NCI-H526 (cell line): ENCODE measurements around the gene METTL2B.
A peak's percentile ranks its signal among the peaks of the same experiment; 100 is the strongest.

ENCODE experiments used
- DNase-seq, 2 experiments: peaks; one replicate each; lab custom pipeline; 2025; lab: John Stamatoyannopoulos, UW

METTL2B gene, protein sequence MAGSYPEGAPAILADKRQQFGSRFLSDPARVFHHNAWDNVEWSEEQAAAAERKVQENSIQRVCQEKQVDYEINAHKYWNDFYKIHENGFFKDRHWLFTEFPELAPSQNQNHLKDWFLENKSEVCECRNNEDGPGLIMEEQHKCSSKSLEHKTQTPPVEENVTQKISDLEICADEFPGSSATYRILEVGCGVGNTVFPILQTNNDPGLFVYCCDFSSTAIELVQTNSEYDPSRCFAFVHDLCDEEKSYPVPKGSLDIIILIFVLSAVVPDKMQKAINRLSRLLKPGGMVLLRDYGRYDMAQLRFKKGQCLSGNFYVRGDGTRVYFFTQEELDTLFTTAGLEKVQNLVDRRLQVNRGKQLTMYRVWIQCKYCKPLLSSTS

DNA sequence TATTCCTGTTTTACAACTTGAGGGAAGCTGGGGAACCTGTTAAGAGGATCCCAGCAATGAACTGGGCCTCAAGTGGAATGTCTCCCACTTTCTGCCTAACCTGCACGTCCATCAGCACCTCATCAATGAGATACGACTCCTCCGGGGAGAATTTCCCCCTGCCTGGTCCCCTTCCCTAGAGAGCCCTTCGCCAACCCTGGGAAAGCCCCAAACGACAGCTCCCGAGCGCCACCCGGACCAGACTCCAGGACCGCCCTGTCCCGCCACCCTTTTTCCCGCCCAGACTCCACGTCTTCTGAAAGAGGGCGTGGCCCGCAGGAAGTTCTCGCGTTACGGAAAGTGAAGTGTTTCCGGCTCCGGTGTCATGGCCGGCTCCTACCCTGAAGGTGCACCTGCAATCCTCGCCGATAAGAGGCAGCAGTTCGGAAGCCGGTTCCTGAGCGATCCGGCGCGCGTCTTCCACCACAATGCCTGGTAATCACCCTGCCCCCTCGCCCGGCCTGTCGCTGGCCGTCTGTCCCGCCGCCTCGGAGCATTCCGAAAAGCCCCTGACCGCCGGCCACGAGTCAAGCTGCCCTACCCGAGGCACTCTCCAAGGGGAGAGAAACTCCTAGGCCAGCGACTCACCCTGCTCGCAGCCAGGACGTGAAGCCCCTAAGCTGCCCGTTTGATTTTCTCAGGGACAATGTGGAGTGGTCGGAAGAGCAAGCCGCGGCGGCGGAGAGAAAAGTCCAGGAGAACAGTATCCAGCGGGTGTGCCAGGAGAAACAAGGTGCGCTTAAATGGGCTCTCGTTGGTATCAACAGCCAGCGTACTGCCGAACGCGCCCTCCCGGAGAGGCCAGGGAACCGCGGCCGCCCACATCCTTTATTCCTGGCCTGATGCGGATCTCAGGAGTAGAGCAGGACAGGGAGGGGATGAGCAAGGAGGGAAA, at the start of gene METTL2B:
Gene METTL2B, plus strand, starts transcription at position 347 of the 934 bp plus-strand sequence. Its CDS starts 18 bp downstream, at position 365.
- peak; percentile 94 to 99 for DNase-seq

DNA sequence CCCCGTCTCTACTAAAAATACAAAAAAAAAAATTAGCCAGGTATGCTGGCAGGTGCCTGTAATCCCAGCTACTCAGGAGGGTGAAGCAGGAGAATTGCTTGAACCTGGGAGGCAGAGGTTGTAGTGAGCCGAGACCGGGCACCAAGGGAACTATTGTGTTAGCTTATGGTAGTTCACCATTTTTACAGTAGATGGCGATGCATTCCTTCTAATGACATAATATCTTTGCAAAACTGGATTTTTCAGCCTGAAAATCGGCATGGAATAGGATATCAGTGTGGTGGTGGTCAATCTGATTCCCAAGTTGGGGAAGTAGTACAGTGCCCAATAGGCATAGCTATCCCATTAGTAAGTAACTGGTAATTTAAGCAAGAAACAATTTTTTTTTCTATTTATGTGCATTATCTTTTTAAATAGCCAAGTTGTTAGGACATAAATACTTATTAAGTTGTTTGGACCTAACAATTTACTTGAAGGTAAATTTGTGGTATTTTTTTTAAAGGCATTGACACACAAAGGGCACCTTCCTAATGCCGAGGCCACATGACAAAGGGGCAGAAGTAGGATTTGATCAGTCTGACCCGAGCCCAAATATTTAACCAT, 49.2 kb upstream of the METTL2B start:
- peak; percentile 34 to 84 for DNase-seq

DNA sequence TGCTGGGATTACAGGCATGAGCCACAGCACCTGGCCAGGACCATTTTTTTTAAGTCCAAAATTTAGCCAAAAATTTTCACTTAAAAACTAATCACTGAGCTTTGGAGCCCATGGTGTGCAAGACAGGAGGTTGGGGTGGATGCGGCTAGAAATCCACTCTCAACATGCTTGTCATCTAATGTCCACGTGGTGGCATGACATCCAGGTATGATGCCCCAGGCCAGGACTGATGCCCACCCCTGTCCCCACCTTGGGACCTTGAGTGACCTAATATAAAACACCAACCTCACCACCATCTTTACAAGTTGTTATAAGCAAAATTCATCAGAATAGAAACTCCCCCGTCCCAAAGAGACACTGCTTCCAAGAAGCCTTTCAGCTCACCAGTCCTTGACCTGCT, 46.3 kb upstream of the METTL2B start:
- DNase-seq = no peak

DNA sequence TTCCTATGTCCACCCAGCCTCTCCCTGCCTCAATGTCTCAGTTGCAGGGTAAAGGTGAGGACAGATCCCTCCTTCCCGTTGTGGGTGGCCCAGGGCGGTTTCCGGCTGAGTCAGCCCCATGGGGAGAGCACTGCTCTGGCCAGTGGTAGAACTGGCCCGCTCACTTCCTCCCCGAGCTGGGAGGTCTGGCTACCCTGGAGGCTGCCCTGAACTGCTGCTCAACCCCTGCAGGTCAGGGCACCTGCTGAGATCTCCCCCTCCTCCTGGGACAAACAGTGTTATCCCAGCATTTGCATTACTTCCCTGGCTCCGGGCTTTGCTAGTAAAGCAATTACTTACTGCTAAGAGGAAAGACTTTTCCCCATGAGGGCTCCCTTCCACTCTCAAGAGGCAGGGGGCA, 45.3 kb upstream of the METTL2B start:
- peak; percentile 12 to 62 for DNase-seq

DNA sequence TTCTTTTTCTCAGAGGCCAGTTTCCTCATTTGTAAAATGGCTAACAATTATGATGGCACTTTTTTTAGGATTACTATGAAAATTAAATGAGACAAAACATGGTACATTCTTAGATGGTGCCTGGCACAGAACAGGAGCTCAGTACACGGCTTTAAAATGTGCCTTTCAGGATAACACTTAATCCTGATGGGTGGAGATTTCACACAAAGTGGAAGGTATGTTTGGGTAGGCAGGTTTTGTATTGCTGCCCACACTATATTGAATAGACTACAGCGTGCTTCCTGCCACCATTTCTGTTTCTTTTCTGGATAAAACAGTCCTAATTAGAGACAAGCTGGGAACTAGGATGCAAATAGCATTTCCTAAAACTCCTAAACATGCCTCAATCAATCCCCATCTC, 44.8 kb upstream of the METTL2B start:
- DNase-seq = no peak

DNA sequence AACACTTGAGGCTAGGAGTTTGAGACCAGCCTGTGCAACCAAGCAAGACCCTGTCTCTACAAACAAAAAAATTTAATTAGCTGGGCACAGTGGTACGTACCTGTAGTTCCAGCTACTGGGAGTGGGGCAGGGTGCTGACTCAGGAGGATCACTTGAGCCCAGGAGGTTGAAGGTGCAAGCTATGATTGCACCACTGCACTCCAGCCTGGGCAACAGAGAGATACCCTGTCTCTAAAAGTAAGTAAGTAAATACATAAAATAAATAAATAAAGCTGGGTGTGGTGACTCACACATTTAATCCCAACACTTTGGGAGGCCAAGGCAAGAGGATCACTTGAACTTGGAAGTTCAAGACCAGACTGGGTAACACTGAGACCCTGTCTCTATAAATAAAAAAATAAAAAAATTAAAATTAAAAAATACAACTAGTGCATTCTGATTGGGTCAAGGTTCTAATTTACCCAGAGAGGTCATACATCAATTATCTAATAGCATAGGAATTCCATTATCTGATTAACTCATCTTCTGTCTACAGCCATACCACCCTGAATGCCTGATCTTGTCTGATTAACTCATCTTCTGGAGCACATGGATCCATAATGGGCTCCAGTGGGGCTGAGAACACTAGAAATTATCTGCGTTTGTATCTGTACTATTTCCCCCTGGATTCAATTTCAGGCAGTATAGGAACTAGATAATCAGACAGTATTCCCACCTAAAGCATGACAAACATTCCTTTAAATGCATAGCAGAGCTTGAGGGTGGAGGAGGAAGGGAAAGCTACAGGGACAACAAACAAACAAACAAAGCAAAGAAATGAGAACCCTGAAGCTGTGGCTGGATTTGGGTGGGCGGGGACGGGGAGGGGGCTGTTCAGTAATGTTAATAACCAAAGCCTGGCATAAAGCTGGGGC, 41.9 kb upstream of the METTL2B start:
- no peak for DNase-seq

DNA sequence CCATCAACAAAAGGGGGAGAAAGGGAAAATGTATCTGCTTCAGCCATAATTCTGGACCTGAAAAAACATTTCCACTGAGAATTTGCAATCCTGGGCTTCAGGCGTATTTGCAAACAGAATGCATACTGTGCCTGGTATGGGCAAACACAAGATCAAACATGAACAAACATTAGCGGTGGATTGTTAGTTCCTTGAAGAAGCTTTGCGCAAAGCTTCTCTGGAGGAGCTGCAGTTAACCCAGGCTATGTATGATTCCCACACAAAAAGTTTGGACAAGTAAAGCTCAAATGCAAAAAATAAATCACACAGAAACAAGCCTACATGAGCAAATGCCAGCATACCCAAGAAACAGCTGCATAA, 41.2 kb upstream of the METTL2B start:
- DNase-seq = no peak

DNA sequence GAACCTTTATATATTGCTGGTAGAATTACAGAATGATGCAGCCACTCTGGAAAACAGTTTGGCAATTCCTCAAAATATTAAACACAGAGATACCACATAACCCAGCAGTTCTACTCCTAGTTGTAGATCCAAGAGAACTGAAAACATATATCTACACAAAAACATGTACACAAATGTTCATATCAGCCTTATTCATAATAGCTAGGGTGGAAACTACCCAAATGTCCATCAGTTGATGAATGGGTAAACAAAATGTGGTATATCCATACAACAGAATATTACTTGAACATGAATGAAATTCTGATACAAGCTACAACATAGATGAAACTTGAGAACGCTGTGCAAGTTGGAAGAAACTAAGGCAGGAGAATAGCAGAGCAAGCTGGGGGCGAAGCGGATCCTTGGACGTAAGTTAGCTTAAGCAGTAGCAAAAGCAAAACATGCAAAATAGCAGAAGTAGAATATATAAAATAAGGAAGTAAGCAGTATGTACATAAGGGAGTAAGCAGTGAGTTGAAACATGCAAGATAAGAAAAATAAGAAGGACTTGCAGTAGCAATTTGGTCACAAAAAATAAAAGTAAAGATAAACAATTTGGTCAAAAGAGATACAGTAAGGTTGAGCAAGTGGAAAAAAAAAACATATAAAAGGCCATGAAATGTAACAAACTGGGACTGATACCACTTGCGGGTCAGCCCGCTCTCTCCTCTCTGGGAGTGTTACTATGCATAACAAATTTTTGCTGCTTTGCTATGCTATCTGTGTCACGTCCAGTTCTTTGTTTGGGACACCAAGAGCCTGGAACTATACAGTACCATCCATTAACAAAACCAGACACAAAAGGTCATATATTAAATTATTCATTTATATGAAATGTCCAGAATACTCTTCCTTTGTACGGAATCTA, 38.9 kb upstream of the METTL2B start:
- DNase-seq = no peak

DNA sequence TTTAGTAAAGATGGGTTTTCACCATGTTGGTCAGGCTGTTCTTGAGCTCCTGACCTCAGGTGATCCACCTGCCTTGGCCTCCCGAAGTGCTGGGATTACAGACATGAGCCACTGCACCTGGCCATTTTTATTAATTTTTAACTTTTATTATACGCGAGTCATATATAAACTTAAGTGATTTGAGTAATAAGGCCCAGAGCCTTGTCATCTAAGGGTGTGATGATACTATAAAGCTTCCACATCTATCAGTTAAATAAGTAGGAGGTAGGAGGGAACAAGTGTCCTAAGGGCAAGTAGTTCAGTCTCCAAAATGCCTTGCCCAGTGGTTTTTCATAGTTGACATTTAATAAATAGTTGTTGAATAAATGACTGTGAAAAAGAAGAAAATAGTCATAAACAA, 34.2 kb upstream of the METTL2B start:
- no peak for DNase-seq

DNA sequence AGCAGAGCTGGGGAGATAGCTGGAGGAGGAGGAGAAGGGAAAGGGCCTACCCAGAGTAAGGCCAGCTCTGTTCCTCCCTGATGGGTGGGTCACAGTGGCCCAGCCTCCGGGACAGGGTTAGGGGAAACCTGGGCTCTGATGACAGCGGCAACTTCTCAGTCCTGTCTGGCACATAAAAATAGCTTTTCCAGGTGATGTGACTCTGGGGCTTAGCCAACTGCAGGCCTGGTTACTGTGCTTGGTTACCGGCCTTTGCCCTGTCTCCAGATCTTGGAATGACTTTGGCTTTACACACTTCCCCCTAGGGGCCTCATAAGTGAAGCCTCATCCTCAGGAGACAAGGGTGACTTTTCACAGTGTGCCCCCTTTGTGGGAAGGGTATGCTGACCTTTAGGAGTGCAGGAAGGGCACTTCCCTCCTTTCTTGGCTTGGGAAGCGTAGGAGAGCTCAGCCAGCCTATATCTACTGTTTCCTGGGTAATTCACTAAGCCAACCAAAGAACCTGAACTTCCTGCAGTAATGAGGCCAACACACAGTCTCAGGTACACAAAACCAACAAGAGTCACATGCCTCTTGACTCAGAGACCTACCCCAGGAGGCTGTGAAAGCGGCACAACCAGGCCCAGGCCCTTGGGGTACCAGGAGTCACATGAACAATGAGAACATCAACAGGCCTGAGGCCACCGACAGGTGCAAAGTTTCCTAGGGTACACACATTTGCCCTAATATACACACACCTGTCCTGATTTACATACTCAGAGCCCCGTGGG, 32.5 kb upstream of the METTL2B start:
- peak; percentile 37 to 65 for DNase-seq

DNA sequence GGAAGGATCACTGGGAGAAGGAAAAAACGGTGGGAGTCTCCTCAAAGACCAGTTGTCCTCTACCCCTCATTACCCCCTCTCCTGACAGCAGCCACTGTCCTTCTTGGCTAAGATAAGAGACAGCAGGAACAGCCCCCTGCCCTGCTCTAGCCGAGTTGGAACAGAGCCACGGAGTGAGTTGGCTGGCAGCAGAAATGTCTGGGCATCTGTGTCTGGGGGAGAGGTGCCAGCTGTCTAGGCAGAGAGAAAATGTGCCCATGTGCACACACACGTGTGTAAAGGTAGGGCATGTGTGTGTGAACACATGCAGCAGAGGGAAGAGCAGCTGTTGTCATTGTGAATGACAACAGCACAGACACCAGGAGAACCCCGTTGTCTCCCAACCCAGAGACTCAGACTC, 30.2 kb upstream of the METTL2B start:
- no peak for DNase-seq

DNA sequence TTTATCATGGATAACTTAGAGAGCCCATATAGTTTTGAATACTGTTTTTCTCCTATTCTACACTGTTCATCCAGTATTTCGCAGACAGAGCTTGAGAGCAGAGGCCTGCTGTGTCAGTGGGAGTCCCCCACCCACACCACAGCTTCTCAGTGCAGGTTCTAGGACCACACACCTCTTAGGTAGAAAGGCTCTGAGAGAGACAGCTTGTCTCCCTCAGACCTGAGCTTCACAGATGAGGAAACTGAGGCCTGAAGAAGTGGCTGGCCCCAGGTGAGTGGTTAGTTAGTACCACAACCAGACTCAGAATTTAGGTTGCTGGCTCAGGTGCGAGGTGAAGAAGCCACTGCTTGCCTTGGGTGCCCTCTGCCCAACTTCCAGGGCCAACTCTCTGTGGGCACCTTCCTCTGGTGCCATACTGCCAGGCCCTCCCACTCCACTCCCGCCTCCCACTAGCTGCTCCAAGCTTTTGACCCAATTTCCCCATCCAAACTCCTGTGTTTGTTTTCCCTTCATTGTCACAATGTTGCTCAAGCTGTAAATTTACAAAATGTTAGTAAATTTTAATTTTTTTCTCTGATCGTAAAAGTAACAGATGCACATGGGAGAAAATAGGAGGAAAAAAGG, 28.5 kb upstream of the METTL2B start:
- DNase-seq = no peak

DNA sequence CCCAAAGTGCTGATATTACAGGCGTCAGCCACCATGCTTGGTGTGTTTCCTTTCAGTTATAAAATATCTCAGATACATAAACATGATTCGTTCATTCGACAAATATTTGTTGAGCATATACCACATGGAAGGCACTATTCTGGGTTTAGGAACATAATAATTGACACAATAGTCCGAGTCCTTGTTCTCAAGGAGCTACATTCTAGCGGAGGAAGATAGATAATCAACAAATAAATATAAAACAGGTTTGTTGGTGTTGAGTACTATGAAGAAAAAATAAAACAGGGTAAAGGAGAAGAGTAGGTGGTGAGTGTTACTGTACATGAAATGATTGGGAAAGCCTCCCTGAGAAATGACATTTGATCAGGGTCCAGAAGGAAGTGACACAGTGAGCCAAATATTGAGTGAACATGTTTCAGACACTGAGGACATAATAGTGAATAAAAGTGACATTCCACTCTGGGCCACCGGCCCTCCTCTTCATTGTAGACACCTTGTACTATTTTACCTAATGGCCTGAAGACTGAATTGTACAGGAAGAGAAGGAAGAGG, 27.7 kb upstream of the METTL2B start:
- no peak for DNase-seq

DNA sequence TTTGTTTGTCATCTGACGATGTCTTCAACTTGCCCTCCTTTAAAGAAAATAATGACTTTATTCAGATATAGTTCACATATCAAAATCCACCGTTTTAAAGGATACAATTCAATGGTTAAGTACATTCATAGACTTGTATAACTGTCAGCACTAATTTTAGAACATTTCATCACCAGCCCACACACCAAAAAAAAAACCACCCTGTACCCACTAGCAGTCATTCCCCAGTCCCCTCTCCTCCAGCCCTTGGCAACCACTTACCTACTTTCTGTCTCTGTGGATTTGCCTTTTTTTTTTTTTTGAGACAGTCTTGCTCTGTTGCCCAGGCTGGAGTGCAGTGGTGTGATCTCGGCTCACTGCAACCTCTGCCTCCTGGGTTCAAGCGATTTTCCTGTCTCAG, 26.1 kb upstream of the METTL2B start:
- DNase-seq = no peak

DNA sequence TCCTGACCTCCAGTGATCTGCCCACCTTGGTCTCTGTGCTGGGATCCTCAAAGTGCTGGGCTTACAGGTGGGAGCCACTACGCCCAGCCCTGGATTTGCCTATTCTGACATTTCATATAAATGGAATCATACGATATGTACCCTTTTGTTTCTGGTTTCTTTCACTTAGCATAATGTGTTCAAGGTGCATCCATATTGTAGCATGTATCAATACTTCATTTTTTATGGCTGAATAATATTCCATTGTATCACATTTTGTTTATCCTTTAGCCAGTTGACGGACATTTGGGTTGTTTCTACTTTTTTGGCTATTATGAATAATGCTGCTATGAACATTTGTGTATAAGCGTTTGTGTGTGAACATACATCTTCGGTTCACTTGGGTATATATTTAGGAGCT, 25.6 kb upstream of the METTL2B start:
- DNase-seq = no peak

DNA sequence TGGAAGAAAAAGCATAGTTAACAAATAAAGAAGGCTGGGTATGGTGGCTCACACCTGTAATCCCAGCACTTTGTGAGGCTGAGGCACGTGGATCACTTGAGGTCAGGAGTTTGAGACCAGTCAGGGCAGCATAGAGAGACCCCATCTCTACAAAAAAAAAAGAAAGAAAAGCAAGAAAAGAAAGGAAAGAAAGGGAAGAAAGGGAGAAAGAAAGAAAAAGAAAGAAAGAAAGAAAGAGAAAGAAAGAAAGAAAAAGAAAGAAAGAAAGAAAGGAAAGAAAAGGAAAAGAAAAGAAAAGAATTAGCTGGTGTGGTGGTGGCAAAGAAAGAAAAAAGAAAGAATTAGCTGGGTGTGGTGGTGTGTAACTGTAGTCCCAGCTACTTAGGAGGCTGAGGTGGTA, 24.0 kb upstream of the METTL2B start:
- no peak for DNase-seq

DNA sequence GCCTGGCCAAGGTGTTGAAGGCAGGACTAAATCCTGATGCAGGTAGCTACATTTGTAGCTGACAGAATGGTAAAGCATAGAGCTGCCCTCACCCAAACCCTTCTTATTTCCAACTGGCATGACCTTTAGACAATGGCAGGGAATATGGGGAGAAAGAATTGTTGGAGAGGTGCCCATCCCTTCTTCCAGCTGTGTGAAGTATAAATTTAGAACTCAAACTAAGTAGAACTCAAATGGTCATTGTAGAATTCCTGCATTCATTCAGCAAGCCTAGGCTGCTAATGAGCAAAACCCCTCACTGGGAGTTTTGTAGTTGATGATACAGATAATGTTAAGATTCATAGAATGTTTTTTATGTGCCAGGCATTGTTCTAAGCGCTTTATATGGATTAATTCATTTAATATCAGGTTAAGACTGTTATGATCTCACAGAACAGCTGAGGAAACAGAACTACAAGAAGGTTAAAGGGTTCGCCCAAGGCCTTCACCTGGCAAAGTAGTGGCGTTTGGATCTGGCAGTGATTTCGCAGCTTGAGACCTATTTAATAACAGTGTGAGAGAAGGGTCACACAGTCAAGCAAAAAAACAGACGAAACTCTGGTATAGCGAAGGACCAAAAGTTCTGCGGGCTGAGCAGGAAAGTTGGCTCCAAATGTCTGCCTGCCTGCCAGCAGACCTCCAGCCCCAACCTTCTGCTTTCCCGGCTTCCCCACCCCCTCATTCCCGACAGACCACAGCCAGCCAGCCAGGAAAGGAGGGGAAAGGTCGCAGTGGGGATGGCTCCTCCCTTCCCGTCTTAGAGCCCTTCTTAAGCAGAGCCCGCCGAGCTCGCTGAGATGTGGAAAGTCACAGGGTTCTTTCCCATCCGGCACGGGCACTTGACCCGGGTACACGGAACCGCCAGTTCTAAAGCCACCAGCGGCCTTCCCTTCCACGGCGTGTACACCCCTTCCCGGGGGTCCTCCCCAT, 22.4 kb upstream of the METTL2B start:
- no peak for DNase-seq
